Testis (tissue), 3 donors: Measurements from ENCODE around the gene MYL6B. TPM values are rescaled to one million over a fixed set of nuclear protein-coding genes. Genes with fewer than 3 reads are reported as not detected.
A peak's percentile ranks its signal among the peaks of the same experiment; 100 is the strongest.

Experiments used
- DNase-seq: peaks from one replicate; pipeline ENCODE4 v3.0.0-alpha.2; 2019
- H3K27ac ChIP-seq, 2 donors: fragments of 200-600 bp; sonication (generic); one replicate each; pipeline ENCODE4 v1.5.1; 2019
- H3K27me3 ChIP-seq: fragments of 200-600 bp; sonication (generic); one replicate; pipeline ENCODE4 v1.5.1; 2019
- H3K36me3 ChIP-seq: fragments of 200-600 bp; sonication (generic); one replicate; pipeline ENCODE4 v1.5.1; 2017; ENCODE audit warnings: low read depth; ENCODE audit errors: missing control alignments
- H3K4me1 ChIP-seq: fragments of 200-600 bp; sonication (generic); one replicate; pipeline ENCODE4 v1.5.1; 2019
- H3K4me3 ChIP-seq, 2 donors: fragments of 200-600 bp; sonication (generic); one replicate each; pipeline ENCODE4 v1.5.1; 2017 to 2019
- H3K9me3 ChIP-seq: fragments of 200-600 bp; sonication (generic); one replicate; pipeline ENCODE4 v1.5.1; 2017
- CTCF ChIP-seq, 3 experiments: fragments of 450-650 bp in 2 of 3; fragments of 200-600 bp in 1 of 3; sonication (generic) in 1 of 3; IDR thresholded peaks; one replicate each; pipeline ENCODE4 v1.5.1; 2016 to 2019; ENCODE audit warnings: antibody characterized with exemption in 3 of 3, mild to moderate bottlenecking in 2 of 3, moderate library complexity in 1 of 3
- POLR2A ChIP-seq: fragments of 450-650 bp; IDR thresholded peaks from one replicate; pipeline ENCODE4 v1.6.1; 2017; ENCODE audit warnings: antibody characterized with exemption, mild to moderate bottlenecking, moderate library complexity
- WGBS, 2 donors: methylation state at CpG; one replicate each; pipeline ENCODE4 v1.1.5; 2018; 5-methylcytosine and 5-hydroxymethylcytosine counted together
- intact Hi-C: fragments of 100-400 bp; cut with DNase I; formaldehyde crosslinking; loops from one replicate; pipeline ENCODE4 v1.15.1; 2023; ENCODE audit warnings: low total_unique reads
- polyA plus RNA-seq: library from polyadenylated mRNA; stranded (reverse); fragments of 350-450 nt; fragmentation: Illumina TruSeq; extraction: RNeasy Lipid Tissue Mini Kit (QIAGEN cat#74804); gene quantifications from one replicate; pipeline ENCODE4 v1.2.3, GENCODE V29; 2014; ENCODE audit warnings: low read depth, low replicate concordance; ENCODE audit not compliant: insufficient read depth
- total RNA-seq, 2 donors: library from RNA; depleted of rRNA; stranded (reverse); fragments of >200 nt; gene quantifications; one replicate each; pipeline ENCODE4 v1.2.3, GENCODE V29; 2016

MYL6B gene
- total and polyA plus RNA-seq, 3 donors from 2014 or later: 229 to 480 (median 428) TPM

DNA sequence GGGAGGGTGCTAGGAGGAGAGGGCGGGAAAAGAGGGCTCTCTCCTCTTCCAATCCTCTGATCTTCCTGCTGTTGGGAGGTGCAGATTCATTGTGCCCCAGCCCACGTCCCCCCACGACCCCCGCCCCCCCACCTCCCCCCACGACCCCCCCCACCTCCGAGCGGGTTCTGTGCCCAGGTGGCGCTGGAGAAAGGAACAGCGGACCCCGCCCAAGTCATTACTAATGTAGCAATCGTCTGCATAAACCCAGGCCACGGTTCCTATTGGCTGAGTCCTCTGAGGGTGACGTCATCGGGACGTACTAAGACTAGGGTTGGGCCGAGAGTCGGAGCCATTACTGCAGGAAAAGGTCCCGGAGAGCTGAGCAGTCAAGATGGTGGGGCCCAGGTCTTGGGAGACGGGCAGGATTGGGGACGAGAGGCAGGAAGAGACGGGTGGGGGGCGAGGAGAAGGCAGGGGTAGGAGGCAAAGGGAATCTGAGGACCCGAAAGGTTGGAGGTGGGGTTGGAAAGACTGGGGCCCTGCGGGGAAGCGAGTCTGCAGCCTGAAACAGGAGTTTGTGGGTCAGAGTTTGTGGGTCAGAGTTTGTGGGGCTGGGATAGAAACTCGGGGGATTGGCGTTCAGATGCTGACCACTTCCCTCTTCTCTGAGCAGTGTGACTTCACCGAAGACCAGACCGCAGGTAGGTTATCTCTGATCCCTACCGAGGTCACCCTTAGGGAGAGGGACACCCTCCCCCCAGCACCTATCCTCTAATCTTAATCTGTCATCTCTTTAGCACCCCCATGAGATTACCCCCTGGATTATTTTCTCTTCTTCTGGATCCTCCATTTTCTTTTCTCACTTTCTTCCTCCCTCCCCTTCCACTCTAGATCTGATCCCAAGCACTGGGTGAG is 5.9 kb downstream of the MYL6B start, which contains the start of gene MYL6:
MYL6 (plus strand) TSS at position 331 of the 897 bp plus-strand sequence; CDS start at position 374, 43 bp downstream.
- peak; percentile 100 for DNase-seq
- intact Hi-C loops: no loop called here
- Histone ChIP-seq H3K9me3 (no peaks in the 10 kb centered on the region), H3K4me3 (peak within 1 kb of the TSS; percentile 76 to 85), H3K27ac (peak within 1 kb of the TSS; percentile 98 to 99), H3K36me3 (no peaks in the 10 kb centered on the region), H3K4me1 (peaks cover 37% of the 10 kb centered on the region), H3K27me3 (no peaks in the 10 kb centered on the region)
- WGBS, 2 donors: 0 to 1% methylated on average over 22 to 30 of the region's 30 CpGs
- peak; percentile 99 for TF ChIP-seq POLR2A
- no peak for TF ChIP-seq CTCF (IDR thresholded peaks at IDR 0.05)

- DNase-seq: peak; percentile 90
- TF ChIP-seq POLR2A: peak; percentile 14
- no peak for TF ChIP-seq CTCF (IDR thresholded peaks at IDR 0.05)
- H3K4me1 ChIP-seq: peaks cover 33% of the 10 kb centered on the region
- H3K9me3 ChIP-seq: no peaks in the 10 kb centered on the region
- WGBS, 2 donors: 12 to 21% methylated on average over 6 of the region's 6 CpGs
- peak overlapping the region; percentile 98 to 99 for H3K27ac ChIP-seq
- no peaks in the 10 kb centered on the region for H3K36me3 ChIP-seq
- H3K27me3 ChIP-seq: no peaks in the 10 kb centered on the region
- peak overlapping the region; percentile 76 to 85 for H3K4me3 ChIP-seq
- intact Hi-C loops: no loop called here
Observed at GRCh38 chr12:56158926-56159461, 6.6 kb downstream of the MYL6B start.

GRCh38 chr12:56159482-56160192 is 7.2 kb downstream of the MYL6B start:
- WGBS, 2 donors: 34 to 41% methylated on average over 8 of the region's 8 CpGs
- Histone ChIP-seq H3K36me3 (no peaks in the 10 kb centered on the region), H3K4me1 (peaks cover 33% of the 10 kb centered on the region), H3K4me3 (peak overlapping the region; percentile 76 to 85), H3K9me3 (no peaks in the 10 kb centered on the region), H3K27ac (peak overlapping the region; percentile 98 to 99), H3K27me3 (no peaks in the 10 kb centered on the region)
- intact Hi-C loops: loop anchor here (5.0 kb wide), 1 partner anchor 32 kb away; the partner anchor contains the start of gene ESYT1
- TF ChIP-seq POLR2A: no peak
- no peak for TF ChIP-seq CTCF (IDR thresholded peaks at IDR 0.05)
- no peak for DNase-seq

GRCh38 chr12:56160193-56160763 is 7.9 kb downstream of the MYL6B start:
- TF ChIP-seq CTCF (IDR thresholded peaks at IDR 0.05) (no peak), POLR2A (no peak)
- Histone ChIP-seq H3K4me3 (peak overlapping the region; percentile 76 to 85), H3K27me3 (no peaks in the 10 kb centered on the region), H3K4me1 (peaks cover 33% of the 10 kb centered on the region), H3K36me3 (no peaks in the 10 kb centered on the region), H3K9me3 (no peaks in the 10 kb centered on the region), H3K27ac (peak overlapping the region; percentile 98 to 99)
- WGBS, 2 donors: 40 to 49% methylated on average over 7 of the region's 7 CpGs
- no peak for DNase-seq
- intact Hi-C loops: loop anchor here (5.0 kb wide), 1 partner anchor 33 kb away; the partner anchor contains the start of gene ESYT1
